Hepatic stellate cell (primary cell): ENCODE data around the gene IDH3A.

Source experiments
- DNase-seq: peaks from one replicate; pipeline ENCODE4 v3.0.0; 2011; ENCODE audit warnings: low spot score

Gene IDH3A

GRCh38 chr15:78149068-78149804 lies at the start of gene IDH3A:
TSS of gene IDH3A (plus strand) at chr15:78149362. CDS start at chr15:78149404, 42 bp downstream.
- DNase-seq: peak; percentile 96

DNA sequence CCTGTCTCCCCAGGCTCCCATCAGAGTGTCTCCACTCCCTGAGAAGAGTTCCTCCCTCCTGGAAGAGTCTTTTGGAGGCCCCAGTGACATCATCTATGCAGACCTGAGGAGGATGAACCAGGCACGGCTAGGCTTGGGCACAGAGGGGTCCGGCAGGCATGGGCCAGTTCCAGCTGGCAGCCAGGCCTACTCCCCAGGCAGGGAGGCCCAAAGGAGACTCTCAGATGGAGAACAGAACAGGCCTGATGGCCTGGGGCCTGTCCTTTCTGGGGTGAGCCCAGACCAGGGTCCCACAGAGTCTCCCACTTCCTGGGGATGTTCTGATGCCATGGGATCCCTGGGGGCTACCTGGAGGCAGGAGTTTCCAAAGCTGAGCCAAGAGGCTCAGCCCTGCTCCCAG lies 48.3 kb upstream of the IDH3A start:
- no peak for DNase-seq

GRCh38 chr15:78101423-78102105 lies 47.6 kb upstream of the IDH3A start:
- no peak for DNase-seq

DNA sequence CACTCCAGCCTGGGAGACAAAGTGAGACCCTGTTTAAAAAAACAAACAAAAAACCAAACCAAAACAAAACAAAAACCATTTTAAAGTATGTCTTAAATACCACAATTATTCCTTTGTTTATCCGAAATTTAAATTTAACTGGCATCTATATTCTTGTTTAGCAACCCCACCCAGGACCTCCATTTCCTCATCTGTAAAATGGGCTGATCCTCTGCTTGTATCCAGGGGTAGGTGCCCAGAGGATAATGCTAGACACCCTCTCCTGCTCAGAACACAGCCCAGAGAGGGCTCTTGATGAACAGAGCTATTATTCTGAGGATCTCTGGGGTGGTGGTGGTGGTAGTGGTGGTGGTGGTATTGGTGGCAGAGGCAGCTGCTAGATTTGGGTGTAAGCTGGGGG lies 47.0 kb upstream of the IDH3A start:
- DNase-seq: no peak

DNA sequence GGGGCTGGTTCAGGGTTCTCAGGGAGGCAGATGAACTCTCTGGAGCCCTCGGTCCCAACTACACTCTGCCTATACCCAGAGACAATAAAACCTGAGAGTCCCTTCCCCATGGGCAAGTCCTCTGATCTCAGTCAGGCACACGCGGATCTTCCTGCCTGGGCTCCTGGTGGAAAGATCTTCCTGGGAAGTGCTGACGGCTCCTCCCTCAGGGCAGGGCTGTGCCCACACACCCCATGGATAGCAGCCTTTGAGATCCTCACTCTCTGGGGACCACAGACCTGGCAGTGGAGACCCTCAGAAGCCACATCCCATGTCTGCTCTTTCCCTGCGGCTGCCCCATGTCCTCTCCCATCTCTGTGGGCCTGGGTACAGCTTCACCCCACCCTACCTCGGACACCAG lies 46.4 kb upstream of the IDH3A start:
- no peak for DNase-seq

GRCh38 chr15:78103406-78104118 lies 45.6 kb upstream of the IDH3A start:
- DNase-seq: no peak

GRCh38 chr15:78104119-78104479 lies 45.1 kb upstream of the IDH3A start:
- DNase-seq: no peak

- DNase-seq: no peak
Observed at GRCh38 chr15:78104566-78105475, 44.3 kb upstream of the IDH3A start.

DNA sequence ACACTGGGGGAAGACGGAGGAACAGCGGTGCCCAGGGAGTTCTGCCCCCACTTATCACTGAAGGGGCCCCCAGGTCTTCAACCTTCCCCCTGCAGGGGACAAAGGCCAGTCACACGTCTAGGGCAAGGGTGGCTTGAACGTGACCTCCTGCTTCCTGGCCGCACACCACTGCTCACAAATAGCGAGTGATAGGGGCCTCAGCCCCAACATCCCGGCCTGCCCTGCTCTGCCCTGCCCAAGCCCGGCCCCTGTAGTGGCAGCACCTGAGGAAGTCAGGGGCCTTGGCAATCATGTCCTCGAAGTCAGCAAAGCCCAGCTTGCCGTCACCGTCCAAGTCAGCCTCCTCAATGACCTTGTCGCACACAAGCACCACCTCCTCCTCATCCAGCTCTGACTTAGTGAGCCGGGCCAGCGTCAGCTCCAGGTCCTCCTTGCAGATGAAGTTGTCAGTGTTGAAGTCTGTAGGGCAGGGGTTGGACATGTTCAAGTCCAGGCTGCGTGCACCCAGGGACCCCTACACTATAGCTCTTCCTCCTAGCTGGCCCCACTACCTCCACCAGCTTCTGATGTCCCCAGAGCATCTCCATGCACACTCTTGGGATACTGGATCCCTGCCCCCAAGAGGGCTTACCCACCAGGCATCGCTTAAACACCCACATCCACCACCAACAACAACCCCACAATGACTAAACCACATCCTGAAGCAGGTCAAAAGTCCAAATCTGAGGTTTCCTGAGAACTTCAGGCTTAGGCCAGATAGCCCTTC lies 43.5 kb upstream of the IDH3A start:
- DNase-seq: peak; percentile 35

DNA sequence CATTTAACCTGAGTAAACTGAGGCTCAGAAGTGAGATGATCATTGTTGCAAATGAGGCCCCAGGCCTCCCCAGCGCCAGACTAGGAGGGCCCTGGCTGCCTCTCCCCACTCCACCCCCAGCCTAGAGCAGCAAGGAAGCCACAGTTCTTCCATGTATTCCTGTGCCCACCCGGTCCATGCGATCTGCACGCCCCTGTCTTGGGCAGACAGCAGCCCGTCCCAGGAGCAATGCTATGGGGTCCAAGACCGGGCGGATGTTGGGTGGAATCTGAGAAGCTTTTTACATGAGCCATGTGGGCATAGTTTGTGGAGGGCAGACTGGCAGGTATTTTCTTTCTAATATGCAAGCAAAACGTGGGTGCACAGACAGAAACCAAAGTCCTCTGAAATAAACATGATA lies 41.7 kb upstream of the IDH3A start:
- no peak for DNase-seq

DNA sequence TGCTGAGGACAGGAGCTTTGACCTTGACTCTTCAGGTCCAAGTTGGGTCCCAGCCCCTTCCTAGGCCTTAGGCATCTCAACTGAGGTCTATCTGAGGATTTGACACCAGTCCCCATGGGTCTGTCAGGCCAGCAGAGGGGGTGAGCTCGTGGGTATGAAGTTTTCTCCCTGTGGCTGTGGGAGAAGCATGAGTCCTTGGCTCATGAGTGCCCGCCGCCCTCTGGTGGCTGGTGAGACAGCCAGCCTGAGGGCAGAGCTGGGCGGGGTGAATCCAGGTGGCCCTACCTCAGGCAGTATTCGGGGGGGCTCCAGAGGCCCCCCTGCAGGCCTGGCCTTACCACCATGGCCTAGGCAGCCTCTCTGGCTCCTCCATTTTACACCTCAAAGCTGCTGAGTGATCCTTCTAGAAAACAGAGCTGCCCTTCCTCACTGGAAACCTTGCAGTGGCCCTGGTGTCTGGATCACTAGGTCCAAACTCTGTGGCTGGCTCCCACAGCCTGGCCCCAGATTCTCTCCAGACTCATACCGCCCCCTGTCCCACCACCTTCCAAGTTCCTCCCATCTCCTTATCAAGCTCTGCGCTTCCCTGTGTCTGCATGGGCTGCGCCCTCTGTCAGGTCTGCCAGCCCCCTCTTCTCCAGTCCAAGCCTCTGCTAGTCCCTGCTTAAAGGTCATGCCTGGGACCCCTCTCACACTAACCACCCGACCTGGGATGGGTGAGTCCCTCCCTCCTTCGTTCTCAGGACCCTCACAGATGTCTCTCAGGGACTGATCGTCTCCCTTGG lies 40.7 kb upstream of the IDH3A start:
- peak; percentile 94 for DNase-seq

DNA sequence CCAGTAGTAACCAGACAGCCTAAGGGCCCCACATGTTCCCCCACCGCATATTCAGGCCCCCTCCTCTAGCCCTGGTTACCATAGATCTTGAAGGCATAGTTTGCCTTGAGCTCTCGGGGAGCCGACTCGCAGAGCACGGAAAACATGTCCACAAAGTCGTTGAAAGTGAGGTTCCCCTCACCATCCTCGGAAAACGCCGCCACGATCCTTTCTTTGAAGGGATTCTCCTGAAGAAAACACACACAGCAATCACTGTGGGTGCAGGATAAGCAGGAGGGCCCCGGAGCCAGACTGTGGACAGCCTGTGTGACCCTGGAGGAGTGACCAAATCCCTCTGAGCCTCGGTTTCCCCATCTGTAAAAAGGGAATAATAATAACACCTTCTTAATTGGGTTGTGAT lies 40.0 kb upstream of the IDH3A start:
- DNase-seq: no peak

- DNase-seq: no peak
Observed at GRCh38 chr15:78110096-78110495, 39.1 kb upstream of the IDH3A start.

GRCh38 chr15:78110916-78111475 lies 38.2 kb upstream of the IDH3A start:
- no peak for DNase-seq

DNA sequence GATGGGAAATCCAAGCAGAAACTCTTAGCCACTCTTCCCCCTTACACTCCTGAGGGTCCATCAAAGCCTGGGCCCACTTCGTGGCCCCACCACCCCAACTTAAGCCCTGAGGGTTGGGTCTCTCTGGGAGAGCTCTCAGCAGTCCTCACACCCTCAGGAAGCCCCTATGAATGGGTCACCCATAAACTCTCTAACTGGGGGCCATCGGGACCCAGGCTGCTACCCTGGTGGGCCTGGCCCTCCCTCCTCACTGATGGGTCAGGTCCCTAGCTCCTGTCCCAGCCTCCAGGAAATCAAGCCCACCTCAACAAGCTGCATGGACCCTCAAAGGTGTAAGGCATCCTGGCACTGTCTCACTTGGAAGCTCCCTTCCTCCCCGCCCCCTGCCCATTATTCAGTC lies 37.4 kb upstream of the IDH3A start:
- no peak for DNase-seq

DNA sequence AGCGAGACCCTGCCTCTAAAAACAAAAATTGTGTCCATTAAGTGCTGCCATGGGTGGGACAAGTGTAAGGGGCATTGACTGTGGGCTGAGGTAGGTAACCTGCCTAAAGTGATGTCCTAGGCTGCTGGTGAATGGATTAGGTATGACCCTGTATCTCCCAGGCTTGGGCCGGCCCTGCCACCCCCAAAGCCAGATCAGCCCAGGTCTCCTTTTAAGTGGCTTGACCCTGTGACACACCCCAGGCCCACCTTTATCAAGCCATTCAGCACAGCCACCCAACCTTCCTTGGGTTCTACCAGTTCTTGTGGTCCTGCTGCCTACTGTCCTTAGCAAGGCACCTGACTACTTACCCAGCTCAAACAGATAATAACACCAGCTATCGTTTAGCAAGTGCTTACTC lies 36.6 kb upstream of the IDH3A start:
- DNase-seq: no peak

GRCh38 chr15:78120523-78120922 lies 28.6 kb upstream of the IDH3A start:
- no peak for DNase-seq

GRCh38 chr15:78125267-78125666 lies 23.9 kb upstream of the IDH3A start:
- DNase-seq: no peak

DNA sequence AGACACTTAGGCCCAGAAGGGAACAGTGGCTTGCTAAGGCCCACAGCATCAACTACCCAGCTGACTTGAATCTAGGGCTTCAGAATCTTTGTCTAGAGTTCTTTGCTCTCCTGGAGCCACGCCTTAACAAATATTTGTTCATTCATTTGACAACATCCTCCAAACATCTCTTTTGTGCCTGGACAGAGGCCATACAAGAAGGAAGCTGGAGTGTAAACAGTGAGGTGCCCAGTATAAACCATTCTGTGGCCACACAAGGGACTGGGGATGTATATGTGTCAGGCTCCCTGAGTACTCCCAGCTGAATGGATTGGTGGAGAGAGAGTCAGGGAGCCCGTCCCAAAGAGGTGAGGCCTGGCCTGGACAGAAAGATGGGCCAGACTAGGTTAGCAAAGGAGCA lies 21.3 kb upstream of the IDH3A start:
- no peak for DNase-seq

DNA sequence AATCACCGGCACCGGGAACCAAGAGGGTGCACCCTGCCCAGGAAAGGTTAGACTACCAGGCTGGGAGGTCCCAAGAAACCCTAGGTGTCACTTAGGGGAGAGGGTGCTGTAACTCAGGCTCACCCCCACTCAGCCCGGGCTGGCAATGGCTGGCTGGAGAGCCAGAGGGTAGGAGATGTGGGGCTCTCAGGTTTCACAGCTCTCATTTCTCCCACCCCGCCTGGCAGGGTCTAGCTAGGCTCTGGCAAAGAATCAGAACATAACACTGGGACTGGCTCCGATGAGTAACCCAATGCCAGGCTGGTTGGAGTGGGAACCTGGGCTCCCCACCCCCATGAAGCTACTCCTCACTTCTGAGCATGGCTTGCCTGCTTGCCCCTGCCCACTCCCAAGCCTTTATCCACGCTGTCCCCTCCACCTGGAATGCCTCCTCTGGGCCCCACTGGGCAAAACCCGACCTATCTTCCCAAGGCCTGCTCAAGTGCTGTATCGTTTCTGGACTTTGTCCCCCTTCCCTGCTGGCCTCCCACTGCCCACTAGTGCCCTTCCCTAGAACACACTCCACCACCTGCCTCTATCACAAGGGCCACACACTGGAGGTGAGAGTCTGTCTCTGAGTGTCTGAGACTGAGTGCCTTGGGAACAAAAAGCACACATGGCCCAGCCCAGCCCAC lies 19.9 kb upstream of the IDH3A start:
- DNase-seq: no peak
